Measurements from ENCODE around the gene VPS13D.

VPS13D gene

DNA sequence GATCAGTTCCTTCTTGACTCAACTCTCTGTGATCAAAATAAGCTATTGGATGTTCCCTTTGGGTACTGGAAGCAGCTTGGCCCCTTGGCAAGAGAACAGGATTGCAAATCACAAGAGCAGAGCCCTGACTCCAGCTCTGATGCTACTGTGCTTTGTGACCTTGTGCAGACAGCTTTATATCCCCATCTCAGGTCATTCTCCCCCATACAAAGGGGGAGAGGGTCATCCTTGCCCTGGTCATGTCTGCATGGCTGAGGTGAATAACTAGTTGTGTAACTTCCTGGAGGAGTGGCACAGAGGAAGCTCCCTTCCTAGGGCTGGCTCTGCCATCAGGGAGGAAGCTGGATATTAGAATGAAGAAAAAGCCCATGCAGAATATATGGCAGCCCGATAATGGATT lies 245.3 kb downstream of the VPS13D start:
- DNase-seq, result no peak

DNA sequence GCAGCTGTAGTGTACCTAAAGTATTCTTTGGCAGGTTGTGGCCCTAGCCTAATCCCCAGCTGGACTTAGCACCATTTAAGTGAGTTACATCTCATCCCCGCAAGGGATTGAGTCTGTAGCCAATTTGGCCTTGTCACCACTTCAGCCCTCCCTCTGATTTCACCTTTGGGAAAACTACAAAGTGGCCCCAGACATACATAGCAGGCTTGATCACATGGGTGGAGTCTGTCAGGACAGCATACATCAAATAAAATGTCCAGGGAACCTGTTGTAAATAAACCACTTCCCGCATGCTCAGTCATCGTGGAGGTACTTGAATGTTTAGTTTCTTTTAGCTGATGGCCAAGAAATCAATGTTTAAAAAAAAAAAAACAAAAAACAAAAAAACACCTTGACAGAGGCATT lies 245.7 kb downstream of the VPS13D start:
- no peak for DNase-seq

DNA sequence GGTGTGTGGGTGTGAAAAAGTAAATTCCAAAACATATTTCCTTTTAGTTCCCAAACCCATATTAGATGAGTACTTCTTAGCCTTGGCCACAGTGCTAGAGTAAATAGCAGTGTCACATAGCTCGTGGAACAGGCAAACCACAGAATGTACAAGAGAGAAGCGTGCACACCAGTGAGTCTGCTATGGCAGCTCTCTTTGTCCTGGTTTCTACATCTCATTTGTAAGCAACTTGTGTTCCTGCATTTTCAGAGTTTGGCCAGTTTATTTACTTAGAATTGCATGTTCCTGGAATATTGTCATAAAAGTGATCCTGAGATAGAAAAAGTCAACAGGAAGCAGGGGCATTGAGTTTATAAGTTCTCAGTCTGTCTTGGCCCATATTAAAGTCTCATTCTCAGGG lies 246.1 kb downstream of the VPS13D start:
- no peak for DNase-seq

DNA sequence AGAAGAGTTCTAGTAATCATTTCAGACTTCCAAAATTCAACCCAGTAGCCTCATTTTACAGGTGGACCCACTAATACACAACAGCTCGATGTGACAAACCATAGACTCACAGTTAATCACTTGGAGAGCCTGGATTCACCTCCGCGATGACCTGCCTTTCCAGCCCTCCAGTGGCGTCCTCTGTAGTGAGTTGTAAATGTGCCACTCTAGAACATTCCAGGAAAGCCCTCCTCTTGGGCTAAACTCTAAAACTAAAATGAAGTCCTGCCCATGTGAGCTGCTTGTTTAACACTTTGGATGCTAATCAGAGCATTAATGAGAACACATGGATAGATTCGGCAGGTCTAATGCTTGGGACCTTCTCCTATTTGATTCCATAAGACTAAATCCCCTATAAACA lies 247.5 kb downstream of the VPS13D start:
- DNase-seq, result no peak

DNA sequence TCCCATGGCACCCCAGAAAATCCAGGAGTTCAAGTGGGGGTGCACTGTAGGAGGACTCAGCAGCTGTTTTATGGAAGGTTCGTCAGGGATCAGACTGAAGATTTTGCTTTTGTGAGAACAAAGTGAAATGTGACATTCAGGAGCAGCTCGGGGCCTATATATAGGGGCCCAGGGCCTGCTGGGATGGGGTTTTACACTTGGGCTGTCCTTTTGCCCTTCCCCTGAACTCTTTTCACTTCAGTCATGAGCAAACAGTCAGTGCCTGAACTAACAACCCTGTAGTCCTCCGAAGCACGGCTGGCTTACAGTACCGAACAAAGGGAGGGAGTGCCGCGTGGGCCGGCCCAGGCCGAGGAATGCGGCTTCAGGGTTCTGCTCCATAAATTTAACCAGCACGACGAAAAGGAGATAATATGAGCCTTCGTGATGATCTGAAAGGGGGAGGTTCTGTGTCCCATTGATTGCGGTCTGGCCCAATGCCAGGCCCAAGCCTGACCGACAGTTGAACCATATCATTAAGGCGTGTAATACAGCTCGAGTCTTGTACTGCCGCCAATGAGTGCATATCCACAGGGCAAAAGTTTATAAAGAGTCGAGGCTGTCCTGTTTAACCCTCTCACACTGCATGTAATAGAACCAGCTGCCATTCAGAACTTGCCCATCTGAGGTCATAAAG lies 248.2 kb downstream of the VPS13D start:
- DNase-seq, result peak; percentile 85

DNA sequence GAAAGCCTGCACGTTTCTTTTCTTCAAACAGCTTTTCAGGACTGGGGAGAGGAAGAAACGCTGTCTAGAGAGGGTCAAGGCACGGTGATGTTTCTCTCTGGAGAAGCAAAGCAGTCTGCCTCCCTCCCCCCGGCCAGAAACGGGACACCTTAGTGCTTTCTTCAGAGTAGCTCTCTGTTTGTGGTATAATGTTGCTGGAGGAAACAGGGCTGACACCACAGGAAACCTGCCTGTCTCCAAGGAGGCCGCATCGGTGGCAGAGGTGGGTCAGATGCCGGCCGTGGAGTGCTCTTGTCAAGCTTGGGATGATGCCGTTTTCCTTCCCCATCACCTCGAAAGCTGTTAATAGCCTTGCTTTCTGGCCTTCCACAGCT lies 248.8 kb downstream of the VPS13D start:
- no peak for DNase-seq

DNA sequence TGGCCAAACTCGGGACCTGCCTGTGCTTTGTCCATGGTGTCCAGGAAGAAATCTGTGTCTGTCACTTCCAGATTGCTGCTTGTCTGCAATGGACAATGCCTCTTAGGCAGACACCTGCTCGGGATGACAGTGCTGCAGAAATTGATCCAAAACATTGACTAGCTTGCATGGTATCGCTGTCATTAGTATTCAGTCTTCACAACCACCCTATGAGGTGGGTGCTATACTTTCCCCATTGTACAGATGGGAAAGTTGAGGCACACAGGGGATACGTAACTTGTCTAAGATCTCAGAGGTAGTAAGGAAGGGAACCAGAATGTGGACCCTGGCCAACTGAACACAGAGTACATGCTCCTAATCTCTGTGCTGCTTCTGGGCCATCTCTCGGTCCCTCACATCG lies 249.5 kb downstream of the VPS13D start:
- no peak for DNase-seq

DNA sequence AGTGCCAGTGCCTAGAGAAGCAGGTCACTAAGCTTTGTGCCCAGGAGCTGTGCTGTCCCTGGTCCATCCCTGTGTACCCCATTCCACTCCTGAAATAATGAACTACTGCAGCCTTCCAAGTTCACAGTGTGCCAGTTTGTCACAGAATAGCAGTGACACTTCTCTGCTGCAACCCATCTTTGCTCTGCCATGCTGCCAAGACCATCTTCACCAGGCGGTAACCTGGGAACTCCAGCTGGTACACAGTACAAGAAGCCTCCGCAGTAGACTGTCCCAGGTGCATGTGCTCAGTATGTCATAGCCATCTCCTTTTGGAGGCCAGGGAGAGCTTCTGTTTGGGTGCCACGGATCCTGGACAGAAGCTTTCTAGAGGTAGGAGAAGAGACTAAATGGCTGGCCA lies 250.2 kb downstream of the VPS13D start:
- DNase-seq, result no peak

DNA sequence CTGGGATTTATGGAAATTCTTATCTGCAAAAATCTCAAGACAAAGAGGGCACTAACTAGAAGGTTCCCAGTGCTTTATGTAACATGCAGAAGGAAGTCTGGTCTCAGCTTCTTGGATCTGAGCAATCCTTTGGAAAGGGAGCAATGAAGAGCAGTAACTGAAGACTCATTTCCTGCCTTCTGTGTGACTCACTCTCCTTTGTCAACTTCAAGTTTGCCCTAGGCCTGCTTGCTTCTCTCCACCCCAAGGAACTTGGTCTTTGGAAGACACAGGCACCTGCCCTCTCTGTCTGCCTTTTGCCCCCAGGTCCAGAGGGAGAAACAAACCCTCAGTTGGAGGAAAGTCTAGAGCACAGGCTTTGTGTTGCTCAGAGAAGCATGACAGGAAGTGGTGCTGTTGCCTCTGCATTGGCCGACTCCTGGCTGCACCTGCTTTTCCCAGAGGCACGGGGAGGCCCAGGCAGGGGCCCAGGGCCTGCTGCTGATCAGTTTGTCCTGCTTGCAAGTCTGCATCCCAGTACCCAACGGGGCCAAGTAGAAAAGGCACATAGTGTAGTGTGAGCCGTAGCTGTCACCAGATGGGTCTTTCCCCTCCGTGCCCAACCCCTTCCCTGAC lies 251.0 kb downstream of the VPS13D start:
- no peak for DNase-seq

DNA sequence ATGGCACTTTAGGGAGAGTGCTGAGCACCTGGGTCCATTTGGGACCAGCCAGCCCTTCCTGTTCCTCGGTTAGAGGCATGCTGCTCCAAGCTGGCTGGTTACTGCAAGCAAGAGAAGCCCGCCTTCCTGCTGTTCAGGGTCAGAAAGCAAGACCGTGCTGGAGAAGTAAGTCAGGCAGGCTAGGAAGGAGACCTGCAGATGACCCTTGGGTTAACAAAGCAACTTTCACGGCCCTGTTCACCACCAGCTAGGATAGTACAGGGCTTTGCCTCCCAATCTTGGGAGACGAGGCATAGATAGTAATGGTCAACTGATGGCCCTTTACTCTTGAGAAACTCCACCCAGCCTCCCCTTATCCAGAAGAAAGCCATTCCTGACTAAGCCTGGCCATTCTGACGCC lies 252.1 kb downstream of the VPS13D start:
- no peak for DNase-seq

DNA sequence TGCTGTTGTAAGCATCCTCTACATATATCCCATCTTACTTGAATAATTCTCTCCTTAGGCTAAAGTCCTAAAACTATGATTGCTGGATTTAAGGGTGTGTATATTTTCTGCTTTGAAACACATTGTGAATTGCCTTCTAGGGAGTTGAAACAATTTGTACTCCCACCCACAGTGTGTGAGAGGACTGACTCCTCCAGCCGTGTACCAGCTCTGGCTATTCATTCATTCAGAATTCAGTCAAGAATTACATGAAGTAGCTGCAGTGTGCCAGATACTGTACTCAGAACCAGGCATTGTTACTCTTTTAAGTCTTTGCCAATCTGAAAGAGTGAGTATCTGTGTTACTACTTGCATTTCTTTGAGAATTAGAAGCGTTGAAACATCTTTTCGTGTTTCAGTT lies 253.2 kb downstream of the VPS13D start:
- DNase-seq, result no peak

DNA sequence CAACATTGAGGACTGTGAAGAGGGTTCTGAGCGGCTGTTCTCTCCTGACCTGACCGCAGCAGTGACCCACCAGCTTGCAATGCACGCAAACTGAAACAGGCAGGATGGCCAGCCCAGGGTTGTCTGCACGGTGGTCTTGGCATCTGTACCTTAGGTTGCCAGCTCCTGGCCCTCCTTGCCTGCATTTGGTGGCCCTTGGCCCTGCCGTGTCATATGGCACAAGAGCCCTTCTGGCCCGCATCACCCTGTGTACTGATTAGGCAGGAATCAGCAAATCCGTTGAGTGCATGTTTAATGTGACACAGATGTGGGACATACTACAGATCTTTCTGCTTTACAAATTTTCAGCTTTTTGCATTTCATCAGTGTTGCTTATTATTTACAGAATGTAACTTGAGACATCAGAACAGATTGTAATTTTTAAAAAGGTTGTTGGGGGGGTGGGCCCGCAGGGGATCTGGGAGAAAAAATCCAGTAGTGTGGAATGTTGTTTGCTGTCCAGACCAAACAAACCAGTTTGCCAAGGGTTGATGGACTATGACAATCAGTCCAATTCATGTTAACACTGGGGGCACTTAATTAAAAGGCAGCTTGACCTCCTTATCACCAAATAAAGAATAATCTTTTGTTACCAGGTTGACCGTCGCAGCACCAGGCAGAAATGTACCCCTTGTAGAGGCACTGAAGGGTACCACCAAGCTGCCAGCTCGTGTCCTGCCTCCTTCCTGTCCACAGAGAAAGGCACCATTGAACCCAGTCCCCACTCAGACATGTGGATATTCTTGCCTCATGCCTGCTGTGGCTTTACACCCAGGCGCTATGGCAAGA lies 255.6 kb downstream of the VPS13D start:
- no peak for DNase-seq

DNA sequence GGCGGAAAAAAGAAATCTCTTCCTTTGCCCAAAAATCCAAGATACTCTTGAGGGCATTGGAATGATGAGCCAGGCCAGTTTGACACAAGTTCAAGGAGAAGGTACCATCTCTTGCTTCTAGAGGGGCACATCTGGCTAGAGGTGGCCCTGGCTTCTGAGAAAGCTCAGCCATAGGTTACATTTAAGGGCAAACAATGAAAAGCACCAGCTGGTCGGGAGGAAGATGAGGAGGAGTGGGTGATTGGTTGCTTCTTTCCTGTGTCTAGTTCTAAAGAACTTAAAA lies 256.2 kb downstream of the VPS13D start:
- no peak for DNase-seq

DNA sequence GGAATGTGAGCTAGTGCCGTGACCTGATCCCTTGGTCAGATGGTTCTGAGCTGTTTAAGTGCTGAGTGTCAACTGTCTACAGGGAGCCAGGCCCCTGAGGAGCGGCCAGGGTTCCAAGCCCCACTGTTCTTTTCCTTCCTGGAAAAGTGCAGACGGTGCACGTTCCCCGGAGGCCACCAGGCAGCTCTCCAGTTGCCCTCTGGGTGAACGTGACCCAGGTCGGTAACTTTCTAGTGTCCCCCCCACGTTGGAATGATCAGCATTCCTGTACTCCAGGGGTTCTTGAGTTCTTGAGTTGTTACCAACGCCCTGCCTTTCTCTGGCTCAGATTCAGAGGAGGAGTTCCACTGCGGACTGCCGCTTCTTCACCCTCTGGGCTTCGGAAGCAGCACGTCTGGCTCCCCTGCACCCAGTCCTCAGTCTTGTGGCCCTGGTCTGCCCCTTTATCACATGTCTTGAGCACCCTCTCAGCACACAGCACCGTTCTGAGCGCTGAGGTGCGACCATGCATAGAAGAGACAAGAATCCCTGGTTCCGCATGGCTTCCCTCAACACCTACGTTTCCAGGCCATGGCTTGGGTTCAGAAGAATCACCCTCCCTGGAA lies 256.7 kb downstream of the VPS13D start:
- no peak for DNase-seq

DNA sequence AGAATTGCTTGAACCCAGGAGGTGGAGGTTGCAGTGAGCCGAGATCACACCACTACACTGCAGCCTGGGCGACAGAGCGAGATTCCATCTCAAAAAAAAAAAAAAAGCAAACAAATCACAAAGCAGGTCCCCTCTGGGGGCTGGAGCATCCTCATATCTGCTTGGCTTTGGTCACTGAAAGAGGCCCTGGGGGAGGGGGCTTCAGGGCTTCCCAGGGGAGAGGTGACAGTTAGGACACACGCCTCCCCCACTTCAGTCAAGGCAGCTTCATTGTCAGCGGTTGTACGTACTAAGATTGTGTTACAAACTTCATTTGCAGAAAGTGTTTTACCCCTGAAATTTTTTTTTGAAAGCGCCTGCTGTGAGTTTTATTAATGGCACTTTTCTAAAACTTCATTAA lies 257.7 kb downstream of the VPS13D start:
- no peak for DNase-seq

DNA sequence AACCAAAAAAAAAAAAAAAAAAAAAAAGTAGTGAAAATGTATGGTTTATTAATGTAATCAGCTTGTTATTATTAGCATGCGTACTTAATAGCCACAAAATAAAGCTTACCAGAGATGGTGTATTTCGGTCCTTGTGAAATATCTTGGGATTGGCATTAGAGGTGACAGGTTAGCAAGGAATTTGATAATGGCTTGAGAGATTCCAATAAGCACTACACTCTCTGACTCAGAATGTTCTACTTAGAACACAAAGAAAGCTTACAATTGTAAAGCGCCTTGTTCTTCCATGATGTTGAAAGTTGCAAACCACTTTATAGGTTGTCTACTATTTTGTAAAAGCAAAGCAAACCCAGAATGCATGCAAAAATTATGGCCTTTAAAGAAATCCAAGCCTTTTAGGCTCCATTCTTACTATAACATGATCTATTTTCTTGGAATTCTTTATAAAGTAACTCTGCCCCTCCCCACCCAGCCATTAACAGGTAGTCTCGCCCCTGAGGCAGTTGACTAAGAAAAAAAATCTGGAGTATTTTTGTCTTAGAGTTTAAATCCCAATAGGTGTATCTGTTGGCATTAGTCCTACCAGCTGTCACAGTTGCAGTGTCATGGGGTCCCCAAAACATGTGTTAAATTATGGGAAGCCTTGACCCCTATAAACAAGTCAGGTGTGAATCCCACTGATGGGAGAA lies 259.0 kb downstream of the VPS13D start:
- DNase-seq, result no peak

DNA sequence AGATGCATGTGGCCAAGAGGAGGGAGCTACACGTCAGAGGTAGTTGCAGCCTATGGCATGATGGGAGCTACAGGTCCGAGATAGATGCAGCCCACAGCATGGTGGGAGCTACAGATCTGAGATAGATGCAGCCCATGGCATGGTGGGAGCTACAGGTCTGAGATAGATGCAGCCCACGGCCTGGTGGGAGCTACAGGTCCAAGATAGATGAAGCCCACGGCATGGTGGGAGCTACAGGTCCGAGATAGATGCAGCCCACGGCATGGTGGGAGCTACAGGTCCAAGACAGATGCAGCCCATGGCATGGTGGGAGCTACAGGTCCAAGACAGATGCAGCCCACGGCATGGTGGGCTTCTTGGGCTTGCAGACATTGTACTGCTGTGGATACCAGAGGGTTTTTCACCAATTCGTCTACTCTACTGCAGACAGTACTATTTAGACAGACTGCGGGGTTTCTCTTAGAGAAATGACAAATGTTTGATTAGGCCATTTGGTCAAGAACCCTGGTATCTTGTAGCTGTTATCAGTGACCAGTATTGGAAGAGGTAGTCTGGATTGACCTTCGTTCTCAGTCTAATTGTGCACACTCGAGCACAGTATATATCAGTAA lies 260.8 kb downstream of the VPS13D start:
- DNase-seq, result no peak

DNA sequence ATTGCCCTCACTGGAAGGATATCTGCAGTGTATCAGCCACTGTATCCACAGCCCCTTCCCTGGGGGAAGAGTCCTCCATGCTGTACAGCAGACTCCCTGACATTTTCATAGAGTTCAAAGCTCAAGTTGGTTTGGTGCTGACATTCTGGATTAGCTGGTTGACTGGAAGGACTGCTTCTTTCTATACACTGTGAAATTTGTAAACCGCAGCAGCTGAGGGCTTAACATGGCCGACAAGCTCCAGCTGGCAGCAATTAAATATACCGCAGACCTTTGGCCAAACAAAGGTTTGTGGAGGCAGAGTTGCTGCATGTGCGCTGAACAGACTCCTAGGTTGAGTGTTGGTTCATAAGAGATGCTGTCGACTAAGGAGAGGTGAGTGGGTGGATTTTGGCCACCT lies 261.8 kb downstream of the VPS13D start:
- DNase-seq, result no peak

DNA sequence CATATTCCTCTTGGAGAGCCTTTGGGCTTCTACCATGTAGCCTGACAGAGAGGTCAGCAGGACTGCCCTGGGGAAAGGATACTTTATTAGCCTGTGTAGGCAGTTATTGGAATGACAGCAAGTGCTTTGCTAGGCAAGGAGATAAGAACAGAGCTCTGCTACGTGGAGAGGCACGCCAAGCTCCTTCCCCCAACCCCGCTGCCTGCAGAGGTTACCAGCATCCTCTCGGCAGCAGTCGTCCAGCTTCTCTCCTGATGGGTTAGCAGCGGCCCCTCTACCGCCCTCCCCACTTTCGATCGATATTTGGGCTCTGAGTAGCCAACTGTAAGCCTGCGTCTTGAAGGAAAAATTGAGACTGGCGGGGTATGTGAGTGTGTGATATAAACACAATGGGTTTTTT lies 265.9 kb downstream of the VPS13D start:
- DNase-seq, result no peak

DNA sequence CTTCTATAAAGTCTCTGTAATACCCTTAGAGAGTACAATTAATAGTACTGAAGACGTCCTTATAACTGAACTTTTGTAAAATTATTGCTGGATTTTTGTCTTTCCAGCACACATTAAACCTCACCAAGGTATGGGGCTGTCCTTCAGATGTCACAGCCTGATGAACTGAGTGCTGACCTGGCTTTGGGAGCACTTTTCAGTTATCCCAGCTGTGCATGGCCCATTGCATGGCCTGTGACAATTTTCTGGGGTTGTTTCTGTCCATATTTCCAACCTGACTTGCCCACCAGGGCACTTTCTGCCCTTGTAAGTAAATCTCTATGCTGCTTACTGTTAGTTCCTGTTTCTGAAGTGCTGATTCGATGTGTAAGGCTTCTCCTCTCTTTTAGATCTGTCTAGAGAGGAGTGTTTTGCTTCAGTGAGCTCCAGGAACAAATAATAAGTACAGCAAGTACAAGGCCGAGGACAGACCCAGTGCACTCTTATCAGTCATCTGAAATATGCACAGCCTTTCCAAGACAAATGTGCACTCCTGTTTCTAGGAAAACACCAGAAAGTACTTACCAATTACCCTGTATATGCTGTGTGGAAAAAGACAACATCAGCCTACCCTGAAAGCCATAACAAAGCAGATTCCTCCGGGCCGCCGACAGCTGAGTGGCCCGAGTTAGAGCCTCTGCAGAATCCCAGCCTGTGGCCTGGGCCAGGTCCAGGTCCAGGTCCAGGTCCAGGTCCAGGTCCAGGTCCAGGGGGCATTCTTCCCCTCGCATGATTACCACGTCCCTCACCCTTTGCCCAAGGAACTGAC lies 266.5 kb downstream of the VPS13D start:
- no peak for DNase-seq

DNA sequence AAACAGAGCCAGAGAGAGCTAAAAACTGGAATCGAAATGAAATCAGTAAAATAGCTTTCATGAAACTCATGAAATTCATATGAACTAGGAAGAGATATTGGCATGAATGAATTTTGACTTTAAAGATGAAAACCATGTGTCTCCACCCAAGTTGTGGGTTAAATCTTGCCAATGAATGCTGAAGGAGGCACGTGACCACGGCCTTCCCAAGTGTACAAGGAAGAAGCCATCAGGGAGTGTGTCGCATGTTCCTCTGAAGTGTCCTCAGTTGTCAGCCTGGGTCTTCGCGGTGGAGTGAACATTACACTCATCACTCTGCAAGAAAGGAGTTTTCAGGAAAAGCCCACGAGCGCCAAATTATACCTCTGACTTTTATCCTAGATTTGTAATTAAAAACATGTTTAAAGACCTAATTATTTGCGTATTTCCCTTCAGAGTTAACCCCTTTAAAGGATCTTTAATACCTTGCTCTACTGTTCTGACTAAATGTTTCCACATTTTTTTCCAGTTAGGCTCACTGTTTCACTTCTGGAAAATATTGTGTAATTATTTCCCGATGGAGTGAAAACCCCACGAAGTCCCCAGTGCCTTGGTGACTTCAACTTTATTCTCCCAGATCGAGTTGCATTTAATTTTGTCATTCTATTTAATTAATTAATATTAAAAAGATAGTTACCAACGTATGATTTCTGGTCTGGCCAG lies 269.9 kb downstream of the VPS13D start:
- no peak for DNase-seq

DNA sequence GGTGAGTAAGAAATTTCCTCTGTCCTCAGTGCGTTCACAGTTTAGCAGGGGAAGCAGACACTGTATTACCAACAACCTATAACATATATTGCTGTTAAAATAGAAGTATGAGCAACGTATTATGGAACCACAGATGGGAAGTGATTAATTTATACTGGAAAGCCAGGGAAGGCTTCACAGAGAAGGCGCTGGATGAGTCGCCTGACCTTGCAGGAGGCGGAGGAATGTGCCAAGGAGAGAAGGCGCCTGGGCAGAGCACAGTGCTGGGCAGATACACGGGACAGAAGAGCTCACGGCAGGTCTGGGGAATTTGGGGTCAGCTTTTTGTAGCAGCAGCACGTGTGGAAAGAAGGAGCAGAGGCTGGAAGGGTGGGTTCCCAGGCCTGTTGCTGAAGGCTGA lies 271.8 kb downstream of the VPS13D start:
- DNase-seq, result no peak
